ENCODE data around the gene CBX5. TPM values are rescaled to one million over a fixed set of nuclear protein-coding genes. Genes with fewer than 3 reads are reported as not detected.

The CBX5 gene
- total and polyA plus RNA-seq, 9 of the 15 experiments (the other 6 are each of a cell fraction or from before 2014, with no cell fraction given) = 32.6 to 102 (median 59.2) TPM

GRCh38 chr12:54294953-54295566, 15.1 kb upstream of the CBX5 start (continued):
- TF ChIP-seq PKNOX1 (IDR thresholded peaks at IDR 0.05) = 0 out of 2 replicates have a peak, but pooled peaks have one; percentile 49
- no peak for TF ChIP-seq BRF1 (IDR thresholded peaks at IDR 0.05; ENCODE audit: borderline replicate concordance, extremely low read depth, insufficient read length)
- TF ChIP-seq CBFA2T3 (IDR thresholded peaks at IDR 0.05) = 0 out of 2 replicates have a peak, but pooled peaks have one; percentile 16

- peak; percentile 80 to 93 (median 83) for DNase-seq (ENCODE audit: extremely low read depth in 1 of 4, low spot score in 3 of 4)
- Histone ChIP-seq H3K9ac (ENCODE audit: insufficient read depth in 1 of 2, low read depth in 2 of 2, low read length in 2 of 2) (peak overlapping the region; percentile 67 to 94), H3K36me3 (ENCODE audit: control insufficient read depth, insufficient read depth, low read length) (peaks cover 88% of the 10 kb centered on the region), H3K4me1 (replicated peaks in 1 of 2; ENCODE audit: control insufficient read depth in 2 of 2, insufficient read depth in 2 of 2, low read length in 2 of 2) (peaks cover 34 to 38% of the 10 kb centered on the region in 2 experiments; a peak in 4 of 5 replicates), H2AFZ (ENCODE audit: low read depth, low read length) (no peak overlapping the region), H3K27me3 (ENCODE audit: control insufficient read depth in 2 of 2, insufficient read depth in 2 of 2, low read length in 2 of 2) (no peaks in the 10 kb centered on the region; a peak in 1 of 5 replicates), H3K9me3 (replicated peaks; ENCODE audit: control insufficient read depth, insufficient read depth, low read depth, low read length) (no peaks in the 10 kb centered on the region), H3K4me3 (peak overlapping the region; percentile 53), H3K79me2 (ENCODE audit: control insufficient read depth, insufficient read depth, low read length) (peaks cover 98% of the 10 kb centered on the region), H3K9me1 (ENCODE audit: control insufficient read depth, insufficient read depth, low read length) (no peaks in the 10 kb centered on the region), H4K20me1 (replicated peaks; ENCODE audit: control insufficient read depth, insufficient read depth, low read length) (peaks cover 13% of the 10 kb centered on the region; the same call in 1 of the 2 replicates), H3K4me2 (ENCODE audit: insufficient read depth, low read length) (peak overlapping the region; percentile 99), H3K27ac (ENCODE audit: extremely low read depth, low read depth, low read length) (peak overlapping the region; percentile 84)
- in situ Hi-C loops (cut with MboI) (loop anchor here (5.0 to 10.0 kb wide), 2 partner anchors 33 to 70 kb away; partner anchors contain the start of genes COPZ1 and GPR84), intact Hi-C loops (cut with micrococcal nuclease) (loop anchor here (1.0 to 10.0 kb wide), 3 partner anchors 30 to 280 kb away; no protein-coding TSS in a partner anchor)
- peak; percentile 32 for FAIRE-seq
- ChIA-PET POLR2A (interaction anchor here (0.6 to 9.8 kb wide), 14 partner anchors 9 to 176 kb away, joined by 3 to 155 read pairs (median 5); partner anchors contain the start of genes CBX5, COPZ1 and HNRNPA1), CTCF (ENCODE audit: low intra/inter-chr PET ratio) (interaction anchor here (0.7 to 4.1 kb wide), 7 partner anchors 30 to 86 kb away, joined by 3 to 33 read pairs (median 6); partner anchors contain the start of gene COPZ1)
- 4% methylated on average over 6 of the region's 9 CpGs for WGBS (ENCODE audit: insufficient coverage, low coverage, missing lambda C conversion rate)
- ATAC-seq = peak; percentile 34
- BruUV-seq (replicated peaks) = no TSS peak
- TF ChIP-seq NR2C1 (IDR thresholded peaks at IDR 0.05) (no peak), NR2C1 (tag; IDR thresholded peaks at IDR 0.05) (peak; percentile 98), CTCF (IDR thresholded peaks at IDR 0.05 in 2 of 3, conservative IDR thresholded peaks at IDR 0.05 in 1 of 3; ENCODE audit: insufficient read depth in 2 of 3, low read depth in 1 of 3, low read length in 3 of 3) (peak; percentile 92 to 96 (median 93)), NFATC3 (IDR thresholded peaks at IDR 0.05) (no peak), SMC3 (conservative IDR thresholded peaks at IDR 0.05; ENCODE audit: insufficient read depth, low read depth, low read length) (peak; percentile 90), ATF1 (CRISPR knock-in tag; IDR thresholded peaks at IDR 0.05) (no peak), ATF1 (tag; IDR thresholded peaks at IDR 0.05) (peak; percentile 46; the same call in 1 of the 2 replicates)
Measured at GRCh38 chr12:54294152-54294952, 14.4 kb upstream of the CBX5 start.
